H1 (cell line): ENCODE data around the gene MT4. TPM values are rescaled to one million over a fixed set of nuclear protein-coding genes. Genes with fewer than 3 reads are reported as not detected.

ENCODE experiments used
- CTCF ChIA-PET: fragments of 300-600 bp; sonication (Branson Sonifier 250); formaldehyde crosslinking; loops from one replicate; lab custom pipeline; 2021; ENCODE audit not compliant: partially characterized antibody; lab: Charles Lee
- POLR2A ChIA-PET: fragments of 300-600 bp; sonication (Branson Sonifier 250); formaldehyde crosslinking; loops from one replicate; lab custom pipeline; 2021; ENCODE audit warnings: inconsistent platforms; ENCODE audit not compliant: partially characterized antibody; lab: Charles Lee
- DNase-seq, 2 experiments: peaks; one replicate each; pipeline versions ENCODE4 v3.0.0 to v3.0.0-alpha.2; 2010 to 2022; ENCODE audit warnings: low spot score in 2 of 2, low read depth in 1 of 2, mixed read lengths in 1 of 2
- FAIRE-seq: peaks from 2 replicates; lab custom pipeline; 2011; peaks lifted over from hg19 to GRCh38; lab: Jason Lieb, UNC
- H2AFZ ChIP-seq: 2 replicates; pipeline ENCODE4 v1.8.1; 2012; ENCODE audit warnings: low read length, inconsistent platforms
- H2AK5ac ChIP-seq: 2 replicates; pipeline ENCODE4 v1.6.1; 2013; ENCODE audit warnings: low read depth, low read length
- H2BK120ac ChIP-seq: replicated peaks from 2 replicates; pipeline ENCODE3; 2013; ENCODE audit warnings: low read depth, low read length, inconsistent platforms
- H2BK12ac ChIP-seq: 2 replicates; pipeline ENCODE4 v1.6.1; 2013; ENCODE audit warnings: low read depth, low read length
- H2BK15ac ChIP-seq: 2 replicates; pipeline ENCODE4 v1.6.1; 2013; ENCODE audit warnings: low read length
- H2BK20ac ChIP-seq: 2 replicates; pipeline ENCODE4 v1.6.1; 2013; ENCODE audit warnings: low read length
- H2BK5ac ChIP-seq: 2 replicates; pipeline ENCODE4 v1.6.1; 2013; ENCODE audit warnings: low read depth, low read length
- H3K14ac ChIP-seq: 2 replicates; pipeline ENCODE4 v1.6.1; 2013; ENCODE audit warnings: inconsistent platforms; ENCODE audit not compliant: insufficient read length
- H3K18ac ChIP-seq: 2 replicates; pipeline ENCODE4 v1.6.1; 2013; ENCODE audit warnings: low read length; ENCODE audit errors: extremely low read depth
- H3K23ac ChIP-seq: 2 replicates; pipeline ENCODE4 v1.6.1; 2013; ENCODE audit warnings: inconsistent platforms; ENCODE audit not compliant: insufficient read length
- H3K23me2 ChIP-seq: 2 replicates; pipeline ENCODE4 v1.6.1; 2013; ENCODE audit warnings: low read depth, low read length
- H3K27ac ChIP-seq: 2 replicates; pipeline ENCODE4 v1.6.1; 2011; ENCODE audit warnings: low read depth, low read length, inconsistent platforms
- H3K27me3 ChIP-seq, 4 experiments: replicated peaks in 1 of 4; 1 replicate in 1 of 4; 2 replicates in 3 of 4; pipeline versions ENCODE4 v1.6.1 to v1.8.1; 2011 to 2013; ENCODE audit warnings: low read length in 3 of 4, mild to moderate bottlenecking in 3 of 4, inconsistent platforms in 2 of 4, mixed read lengths in 2 of 4, moderate library complexity in 1 of 4; ENCODE audit not compliant: control insufficient read depth in 3 of 4, insufficient read depth in 3 of 4; ENCODE audit errors: extremely low read depth in 1 of 4
- H3K36me3 ChIP-seq, 4 experiments: 2 replicates each; pipeline versions ENCODE4 v1.6.1 to v1.8.1; 2011 to 2013; ENCODE audit warnings: mild to moderate bottlenecking in 4 of 4, low read length in 3 of 4, moderate library complexity in 2 of 4, control low read depth in 1 of 4, inconsistent platforms in 1 of 4; ENCODE audit not compliant: insufficient read depth in 4 of 4, control insufficient read depth in 2 of 4
- H3K4ac ChIP-seq: replicated peaks from 2 replicates; pipeline ENCODE3; 2013; ENCODE audit warnings: low read length, low read depth, mixed read lengths, inconsistent platforms; ENCODE audit not compliant: insufficient read length
- H3K4me1 ChIP-seq, 4 experiments: replicated peaks in 1 of 4; 1 replicate in 1 of 4; 2 replicates in 3 of 4; pipeline versions ENCODE4 v1.6.1 to v1.8.1; 2011 to 2013; ENCODE audit warnings: low read length in 3 of 4, inconsistent platforms in 2 of 4, mixed read lengths in 1 of 4; ENCODE audit not compliant: insufficient read depth in 4 of 4, control insufficient read depth in 3 of 4
- H3K4me2 ChIP-seq, 2 experiments: 2 replicates each; pipeline versions ENCODE4 v1.6.1 to v1.8.1; 2011 to 2013; ENCODE audit warnings: low read depth in 2 of 2, low read length in 2 of 2, control low read depth in 1 of 2, inconsistent platforms in 1 of 2, mild to moderate bottlenecking in 1 of 2; ENCODE audit not compliant: insufficient read depth in 1 of 2
- H3K4me3 ChIP-seq, 4 experiments: fragments of 200-600, 300-600 bp in 1 of 4; sonication (generic), shearing (Covaris generic), sonication (Bioruptor Twin) in 1 of 4; 2 replicates each; pipeline versions ENCODE4 v1.5.1 to v1.8.1; 2011 to 2016; ENCODE audit warnings: low read length in 4 of 4, low read depth in 3 of 4, control low read depth in 2 of 4, inconsistent platforms in 2 of 4, mild to moderate bottlenecking in 2 of 4, mixed read lengths in 1 of 4, moderate library complexity in 1 of 4; ENCODE audit not compliant: insufficient read depth in 2 of 4; ENCODE audit errors: extremely low read depth in 1 of 4
- H3K56ac ChIP-seq: replicated peaks from 2 replicates; pipeline ENCODE3; 2013; ENCODE audit warnings: low read depth, mild to moderate bottlenecking, mixed read lengths, low read length, inconsistent platforms; ENCODE audit not compliant: insufficient read length
- H3K79me1 ChIP-seq: 2 replicates; pipeline ENCODE4 v1.6.1; 2013; ENCODE audit warnings: low read depth, low read length, control low read depth
- H3K79me2 ChIP-seq, 2 experiments: 2 replicates each; pipeline versions ENCODE4 v1.6.1 to v1.8.1; 2012 to 2013; ENCODE audit warnings: low read length in 2 of 2, mild to moderate bottlenecking in 2 of 2, inconsistent platforms in 1 of 2; ENCODE audit not compliant: insufficient read depth in 2 of 2, control insufficient read depth in 1 of 2
- H3K9ac ChIP-seq, 4 experiments: replicated peaks in 1 of 4; 1 replicate in 1 of 4; 2 replicates in 3 of 4; pipeline versions ENCODE4 v1.6.1 to v1.8.1; 2011 to 2013; ENCODE audit warnings: low read depth in 3 of 4, low read length in 3 of 4, control low read depth in 2 of 4, mild to moderate bottlenecking in 2 of 4, moderate library complexity in 2 of 4, inconsistent platforms in 1 of 4; ENCODE audit errors: extremely low read depth in 1 of 4
- H3K9me3 ChIP-seq, 2 experiments: 2 replicates each; pipeline versions ENCODE4 v1.6.1 to v1.8.1; 2012 to 2013; ENCODE audit warnings: mild to moderate bottlenecking in 2 of 2, moderate library complexity in 2 of 2, control low read depth in 1 of 2, inconsistent platforms in 1 of 2, low read depth in 1 of 2, low read length in 1 of 2, mixed read lengths in 1 of 2; ENCODE audit not compliant: insufficient read depth in 2 of 2
- H4K20me1 ChIP-seq, 2 experiments: replicated peaks in 1 of 2; 2 replicates each; pipeline versions ENCODE3 to v1.8.1; 2011 to 2013; ENCODE audit warnings: inconsistent platforms in 2 of 2, low read length in 2 of 2, mild to moderate bottlenecking in 1 of 2; ENCODE audit not compliant: insufficient read depth in 2 of 2, control insufficient read depth in 1 of 2
- H4K5ac ChIP-seq: 2 replicates; pipeline ENCODE4 v1.6.1; 2013; ENCODE audit warnings: low read length, low read depth, mixed read lengths, inconsistent platforms; ENCODE audit not compliant: insufficient read length
- H4K8ac ChIP-seq: 2 replicates; pipeline ENCODE4 v1.8.0; 2013; ENCODE audit warnings: mild to moderate bottlenecking, moderate library complexity, low read length, inconsistent platforms; ENCODE audit not compliant: insufficient read depth; ENCODE audit errors: extremely low read depth
- H4K91ac ChIP-seq: replicated peaks from 2 replicates; pipeline ENCODE3; 2013; ENCODE audit warnings: low read length, mixed read lengths, inconsistent platforms; ENCODE audit not compliant: insufficient read length
- CTCF ChIP-seq, 3 experiments: IDR thresholded peaks; 1 replicate in 2 of 3; 2 replicates in 1 of 3; pipeline versions ENCODE4 v1.5.1 to v1.6.1; 2011; ENCODE audit warnings: low read length in 3 of 3, mild to moderate bottlenecking in 3 of 3, inconsistent platforms in 2 of 3, low read depth in 1 of 3, moderate library complexity in 1 of 3; ENCODE audit not compliant: insufficient read depth in 1 of 3; ENCODE audit errors: control extremely low read depth in 1 of 3
- NRF1 ChIP-seq: IDR thresholded peaks from 2 replicates; pipeline ENCODE4 v1.6.1; 2011; ENCODE audit warnings: mild to moderate bottlenecking, low read depth, low read length, improper control_type of control experiment
- POU5F1 ChIP-seq: IDR thresholded peaks from 2 replicates; pipeline ENCODE4 v1.6.1; 2011; ENCODE audit warnings: low read depth, mild to moderate bottlenecking, low read length, moderate library complexity
- RBBP5 ChIP-seq: IDR thresholded peaks from 2 replicates; pipeline ENCODE4 v1.7.1; 2012; ENCODE audit warnings: low read depth, mild to moderate bottlenecking, inconsistent platforms, low read length, moderate library complexity, borderline replicate concordance
- WGBS, 2 experiments: shearing (Covaris generic) in 1 of 2; methylation state at CpG; one replicate each; pipeline versions ENCODE4 v1.1.6 to v1.1.7; 2013 to 2015; ENCODE audit warnings: low lambda C conversion rate in 2 of 2, mixed read lengths in 2 of 2, inconsistent platforms in 1 of 2, low coverage in 1 of 2, missing lambda C conversion rate in 1 of 2; ENCODE audit not compliant: insufficient replicate concordance in 2 of 2, insufficient coverage in 1 of 2, insufficient read length in 1 of 2; ENCODE audit errors: extremely low coverage in 1 of 2, missing lambda C conversion rate in 1 of 2; 5-methylcytosine and 5-hydroxymethylcytosine counted together
- polyA plus RNA-seq, 7 experiments: library from polyadenylated mRNA; depleted of rRNA in 3 of 7; stranded (reverse) in 5 of 7; unstranded in 2 of 7; fragments of >200 nt in 5 of 7; fragments of 200-250 nt in 2 of 7; gene quantifications; 1 replicate in 5 of 7; 2 replicates in 1 of 7; 4 replicates in 1 of 7; pipeline versions ENCODE4 v1.2.1 to v1.2.3, GENCODE V29; 2011 to 2013; ENCODE audit warnings: missing spikeins in 2 of 7, mixed read lengths in 2 of 7
- total RNA-seq: library from RNA; stranded (reverse); fragmentation: NEBNext Ultra II Directional; extraction: Animal tissue kit (Norgen Biotek cat#: 25700); gene quantifications from 2 replicates; pipeline ENCODE4 v1.2.1, GENCODE V29; 2021
- TF ChIP-seq, protein P1 (sequence below): IDR thresholded peaks from 2 replicates; pipeline ENCODE4 v1.6.1; 2012; ENCODE audit warnings: inconsistent platforms

Gene MT4
- total and polyA plus RNA-seq, 2 of the 8 experiments (the other 6 are each of a cell fraction or from before 2014, with no cell fraction given) = not detected

DNA sequence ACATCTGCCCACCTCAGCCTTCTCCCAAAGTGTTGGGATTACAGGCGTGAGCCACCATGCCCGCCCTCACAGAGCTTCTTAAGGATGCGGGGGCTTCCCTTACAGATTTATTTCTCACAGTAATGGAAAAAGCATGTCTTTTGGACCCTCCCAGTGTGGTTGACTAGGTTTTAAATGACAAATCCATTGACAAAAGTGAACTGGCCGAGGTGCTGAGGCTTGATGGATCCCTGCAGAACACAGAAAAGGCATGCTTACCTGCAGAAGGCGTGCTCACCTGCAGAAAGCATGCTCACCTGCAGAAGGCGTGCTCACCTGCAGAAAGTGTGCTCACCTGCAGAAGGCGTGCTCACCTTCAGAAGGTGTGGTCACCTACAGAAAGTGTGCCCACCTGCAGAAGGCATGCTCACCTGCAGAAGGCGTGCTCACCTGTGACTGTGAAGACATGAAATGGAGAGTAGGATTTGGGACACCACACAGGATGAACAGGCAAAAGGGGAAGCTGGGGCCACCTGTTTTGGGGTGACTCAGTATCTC lies 30.0 kb upstream of the MT4 start:
- H4K91ac ChIP-seq = no peak overlapping the region
- no peak overlapping the region for H3K9ac ChIP-seq
- H2AK5ac ChIP-seq = no peak overlapping the region
- ChIA-PET CTCF (interaction anchor here (1.1 to 1.9 kb wide), 5 partner anchors 13 to 69 kb away, joined by 3 to 6 read pairs (median 5); no protein-coding TSS in a partner anchor), POLR2A (no interaction called here)
- H4K8ac ChIP-seq = no peak overlapping the region
- no peak overlapping the region for H2BK20ac ChIP-seq
- H3K79me1 ChIP-seq = no peaks in the 10 kb centered on the region
- no peaks in the 10 kb centered on the region for H3K4me1 ChIP-seq
- no peaks in the 10 kb centered on the region for H3K36me3 ChIP-seq
- no peak overlapping the region for H3K18ac ChIP-seq
- TF ChIP-seq NRF1 (no peak), CTCF (IDR thresholded peaks at IDR 0.05; ENCODE audit: control extremely low read depth in 1 of 3, insufficient read depth in 1 of 3, low read depth in 1 of 3, low read length in 3 of 3) (peak in 2 of 3 experiments; percentile 16 to 21; a peak in 2 of 4 replicates), POU5F1 (no peak), RBBP5 (no peak)
- TF ChIP-seq, protein P1, sequence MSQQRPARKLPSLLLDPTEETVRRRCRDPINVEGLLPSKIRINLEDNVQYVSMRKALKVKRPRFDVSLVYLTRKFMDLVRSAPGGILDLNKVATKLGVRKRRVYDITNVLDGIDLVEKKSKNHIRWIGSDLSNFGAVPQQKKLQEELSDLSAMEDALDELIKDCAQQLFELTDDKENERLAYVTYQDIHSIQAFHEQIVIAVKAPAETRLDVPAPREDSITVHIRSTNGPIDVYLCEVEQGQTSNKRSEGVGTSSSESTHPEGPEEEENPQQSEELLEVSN = no peak
- H4K5ac ChIP-seq = no peak overlapping the region
- H3K4me2 ChIP-seq = no peak overlapping the region
- H3K14ac ChIP-seq = no peak overlapping the region
- H3K9me3 ChIP-seq = no peaks in the 10 kb centered on the region
- FAIRE-seq = no peak
- H2BK120ac ChIP-seq = no peak overlapping the region
- no peak overlapping the region for H3K56ac ChIP-seq
- peaks cover 0 to 4% (median under 1%) of the 10 kb centered on the region in 4 experiments; a peak in 3 of 7 replicates for H3K27me3 ChIP-seq
- no peak overlapping the region for H2AFZ ChIP-seq
- no peak overlapping the region for H3K27ac ChIP-seq
- no peak overlapping the region for H3K4ac ChIP-seq
- no peaks in the 10 kb centered on the region for H4K20me1 ChIP-seq
- H3K23me2 ChIP-seq = no peaks in the 10 kb centered on the region
- DNase-seq = no peak
- H2BK12ac ChIP-seq = no peak overlapping the region
- no peak overlapping the region for H3K23ac ChIP-seq
- no peak overlapping the region for H3K4me3 ChIP-seq
- H3K79me2 ChIP-seq = no peaks in the 10 kb centered on the region
- H2BK15ac ChIP-seq = no peak overlapping the region
- 87% methylated on average over 8 of the region's 8 CpGs; no CpG with 5 or more reads in 1 of the 2 experiments for WGBS, 2 experiments
- 0 out of 2 replicates have a peak overlapping the region, but pooled peaks have one; percentile 2 for H2BK5ac ChIP-seq
